HepG2 (cell line): Measurements from ENCODE around the gene RRAS. TPM values are rescaled to one million over a fixed set of nuclear protein-coding genes. Genes with fewer than 3 reads are reported as not detected.

Experiments used
- ATAC-seq: fragments of 200-7000 bp; cut with Tn5 transposase; 3 replicates; pipeline ENCODE4 v1.9.1; 2020; ENCODE audit warnings: mild to moderate bottlenecking, moderate library complexity
- BruUV-seq: library from RNA; stranded (reverse); fragments of 400-500 nt; replicated peaks from 2 replicates; lab custom pipeline; 2021; lab: Mats Ljungman, UMichigan
- CTCF ChIA-PET: fragments of 300-600 bp; formaldehyde crosslinking; extraction: SDS; loops from one replicate; lab custom pipeline; 2021; ENCODE audit warnings: low total read pairs, inconsistent platforms, low intra/inter-chr PET ratio; lab: Yijun Ruan, JAX
- POLR2A ChIA-PET: fragments of 350-600 bp; sonication (Branson Sonifier 250); formaldehyde crosslinking; loops from one replicate; lab custom pipeline; 2020; ENCODE audit warnings: antibody characterized with exemption, inconsistent platforms; lab: Yijun Ruan, JAX
- DNase-seq: peaks from one replicate; pipeline ENCODE4 v3.0.0-alpha.2; 2015; ENCODE audit warnings: low spot score
- FAIRE-seq: peaks from 3 replicates; lab custom pipeline; 2011; peaks lifted over from hg19 to GRCh38; lab: Jason Lieb, UNC
- H2AFZ ChIP-seq: one replicate; pipeline ENCODE4 v1.6.1; 2011; ENCODE audit warnings: low read length, inconsistent platforms
- H3K27ac ChIP-seq: fragments of 300-600 bp; 3 replicates; pipeline ENCODE4 v1.8.0; 2011; ENCODE audit warnings: mixed run types, mild to moderate bottlenecking, mixed read lengths, low read length, inconsistent platforms; ENCODE audit not compliant: insufficient read depth; ENCODE audit errors: extremely low read length
- H3K27me3 ChIP-seq, 2 experiments: fragments of 200-600 bp in 1 of 2; 2 replicates in 1 of 2; 3 replicates in 1 of 2; pipeline versions ENCODE4 v1.6.0 to v1.8.0; 2011; ENCODE audit warnings: low read length in 2 of 2, mild to moderate bottlenecking in 2 of 2, moderate library complexity in 2 of 2, inconsistent platforms in 1 of 2; ENCODE audit not compliant: insufficient read depth in 2 of 2, control insufficient read depth in 1 of 2
- H3K36me3 ChIP-seq, 2 experiments: fragments of 200-600 bp in 1 of 2; replicated peaks in 1 of 2; 2 replicates in 1 of 2; 3 replicates in 1 of 2; pipeline versions ENCODE4 v1.5.1 to v1.8.0; 2011; ENCODE audit warnings: low read length in 2 of 2, inconsistent platforms in 1 of 2; ENCODE audit not compliant: insufficient read depth in 2 of 2, control insufficient read depth in 1 of 2
- H3K4me1 ChIP-seq: 2 replicates; pipeline ENCODE4 v1.5.1; 2012; ENCODE audit warnings: low read length, inconsistent platforms; ENCODE audit not compliant: insufficient read depth
- H3K4me2 ChIP-seq: 2 replicates; pipeline ENCODE4 v1.6.0; 2011; ENCODE audit warnings: low read depth, low read length, inconsistent platforms
- H3K4me3 ChIP-seq, 3 experiments: fragments of 200-600 bp in 1 of 3; sonication (generic), shearing (Covaris generic) in 1 of 3; replicated peaks in 1 of 3; 2 replicates each; pipeline ENCODE4 v1.5.1; 2011 to 2016; ENCODE audit warnings: low read length in 3 of 3, inconsistent platforms in 2 of 3, low read depth in 2 of 3, mild to moderate bottlenecking in 2 of 3, control low read depth in 1 of 3, mixed read lengths in 1 of 3; ENCODE audit not compliant: insufficient read depth in 1 of 3
- H3K79me2 ChIP-seq: one replicate; pipeline ENCODE4 v1.6.1; 2011; ENCODE audit warnings: low read length, inconsistent platforms; ENCODE audit not compliant: insufficient read depth
- H3K9ac ChIP-seq: 2 replicates; pipeline ENCODE4 v1.6.0; 2011; ENCODE audit warnings: mild to moderate bottlenecking, low read depth, low read length, inconsistent platforms; ENCODE audit not compliant: insufficient read depth
- H3K9me3 ChIP-seq: 2 replicates; pipeline ENCODE4 v1.5.1; 2012; ENCODE audit warnings: mild to moderate bottlenecking, low read length
- H4K20me1 ChIP-seq: 2 replicates; pipeline ENCODE4 v1.6.0; 2011; ENCODE audit warnings: inconsistent platforms, mild to moderate bottlenecking, low read length, moderate library complexity; ENCODE audit not compliant: insufficient read depth
- BHLHE40 ChIP-seq: IDR thresholded peaks from 2 replicates; pipeline ENCODE4 v1.6.1; 2011; ENCODE audit warnings: low read length, improper control_type of control experiment
- KDM2A ChIP-seq: sonication (generic); formaldehyde crosslinking; IDR thresholded peaks from 2 replicates; pipeline ENCODE4 v1.4.0; 2020; ENCODE audit warnings: low read depth, missing genetic modification reagents, borderline replicate concordance
- PHF5A ChIP-seq: IDR thresholded peaks from one replicate; pipeline ENCODE4 v1.6.1; 2018; ENCODE audit warnings: low read depth, missing genetic modification reagents; ENCODE audit not compliant: unreplicated experiment
- SAP130 ChIP-seq: IDR thresholded peaks from 2 replicates; pipeline ENCODE4 v1.6.1; 2016; ENCODE audit warnings: low read depth
- SOX13 ChIP-seq, 3 experiments: fragments of 450-650 bp in 1 of 3; sonication (generic) in 1 of 3; formaldehyde crosslinking in 1 of 3; IDR thresholded peaks in 2 of 3; conservative IDR thresholded peaks in 1 of 3; 2 replicates each; pipeline versions ENCODE4 v1.5.0 to v1.6.1; 2016 to 2020; ENCODE audit warnings: antibody characterized with exemption in 1 of 3, mild to moderate bottlenecking in 1 of 3, missing compliant biosample characterization in 1 of 3, missing genetic modification reagents in 1 of 3, moderate library complexity in 1 of 3
- ZBED4 ChIP-seq: sonication (generic); formaldehyde crosslinking; IDR thresholded peaks from 2 replicates; pipeline ENCODE4 v1.4.0; 2020; ENCODE audit warnings: missing genetic modification reagents, borderline replicate concordance
- ZFY ChIP-seq: sonication (generic); formaldehyde crosslinking; IDR thresholded peaks from 2 replicates; pipeline ENCODE4 v1.4.0; 2020; ENCODE audit warnings: missing genetic modification reagents
- ZNF883 ChIP-seq: sonication (generic); formaldehyde crosslinking; IDR thresholded peaks from 2 replicates; pipeline ENCODE4 v1.5.1; 2020; ENCODE audit warnings: mild to moderate bottlenecking, missing genetic modification reagents; ENCODE audit errors: not compliant biosample characterization
- WGBS: methylation state at CpG from one replicate; pipeline ENCODE4 v1.1.6; 2017; ENCODE audit warnings: low lambda C conversion rate; 5-methylcytosine and 5-hydroxymethylcytosine counted together
- in situ Hi-C: cut with HindIII; loops from 2 replicates; pipeline ENCODE4 v1.10.0; 2017; ENCODE audit warnings: low pct_unique_long_range_greater_than_20kb; ENCODE audit not compliant: extremely low pct_ligation_motif_present
- intact Hi-C: fragments of 100-400 bp; cut with micrococcal nuclease; formaldehyde crosslinking; loops from one replicate; pipeline ENCODE4 v1.10.0; 2022; ENCODE audit not compliant: unreplicated experiment
- polyA plus RNA-seq, 8 experiments: library from polyadenylated mRNA; depleted of rRNA in 3 of 8; stranded (reverse) in 7 of 8; unstranded in 1 of 8; fragments of >200 nt; fragmentation: Illumina TruSeq in 4 of 8; extraction: Trizol in 4 of 8; gene quantifications; 2 replicates each; pipeline versions ENCODE4 v1.2.1 to v1.2.3, GENCODE V29; 2011 to 2016; ENCODE audit warnings: low read depth in 4 of 8, missing spikeins in 1 of 8, mixed read lengths in 1 of 8; ENCODE audit not compliant: insufficient read depth in 1 of 8
- total RNA-seq, 5 experiments: library from RNA; depleted of rRNA; stranded (reverse); fragments of >200 nt; fragmentation: Illumina TruSeq; extraction: Trizol; gene quantifications; 2 replicates each; pipeline ENCODE4 v1.2.3, GENCODE V29; 2016; ENCODE audit warnings: low read depth in 1 of 5
- TF ChIP-seq, protein P1 (sequence below): sonication (generic); formaldehyde crosslinking; IDR thresholded peaks from 2 replicates; pipeline ENCODE4 v1.5.0; 2020; ENCODE audit warnings: mild to moderate bottlenecking, missing genetic modification reagents, borderline replicate concordance
- TF ChIP-seq, protein P2 (sequence below): sonication (generic); formaldehyde crosslinking; conservative IDR thresholded peaks from 2 replicates; pipeline ENCODE4 v1.8.0; 2022; ENCODE audit warnings: mild to moderate bottlenecking, moderate library complexity, missing genetic modification reagents

The RRAS gene
- total and polyA plus RNA-seq, 2 of the 13 experiments (the other 11 are each of a cell fraction or from before 2014, with no cell fraction given), result 1.5 to 12.0 TPM

DNA sequence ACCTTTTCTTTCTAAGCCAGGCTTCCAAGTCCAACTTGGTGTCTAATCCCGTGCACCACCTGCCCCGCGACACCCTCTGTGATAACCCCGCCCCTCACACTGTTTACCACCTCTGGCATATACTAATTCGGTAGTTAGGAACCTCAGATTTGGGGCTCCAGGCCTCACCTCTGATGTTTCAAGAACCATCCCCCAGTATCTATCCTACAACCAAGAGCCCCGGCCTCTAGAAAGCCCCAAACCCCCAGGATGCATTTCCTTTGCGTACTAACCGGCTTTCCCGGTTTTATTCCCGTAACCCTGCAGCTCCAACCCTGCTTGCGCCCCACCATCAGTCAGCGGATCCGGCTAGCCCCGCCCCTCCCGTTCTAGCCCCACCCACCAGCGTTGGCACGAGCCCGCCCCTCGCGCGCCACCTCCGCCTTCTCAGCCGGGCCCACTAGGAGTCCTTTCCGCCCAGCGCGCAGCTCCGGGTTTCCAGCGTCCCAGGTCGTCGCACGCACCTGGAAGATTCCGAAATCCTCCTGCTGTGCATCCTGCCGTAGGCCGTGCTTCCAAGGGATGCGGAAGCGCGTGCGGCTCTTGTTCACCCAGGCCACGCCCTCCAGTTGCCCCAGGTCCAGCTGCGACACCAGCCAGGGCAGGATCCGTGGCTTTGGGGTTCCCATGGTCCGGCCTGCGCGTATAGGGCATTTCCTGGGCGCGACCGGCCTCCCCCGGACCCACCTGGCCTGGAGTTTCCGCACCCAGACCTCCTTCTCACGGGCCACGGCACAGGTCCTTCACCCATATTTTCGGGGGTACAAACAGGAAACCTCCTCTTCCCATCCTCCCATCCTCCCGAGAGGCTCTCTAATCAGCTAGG, 24.5 kb upstream of the RRAS start:
- WGBS, result under 1% methylated on average over 26 of the region's 53 CpGs
- peak; percentile 56 for FAIRE-seq
- H4K20me1 ChIP-seq, result peaks cover 5% of the 10 kb centered on the region; the same call in 1 of the 2 replicates
- H3K4me1 ChIP-seq, result peaks cover 27% of the 10 kb centered on the region
- H3K27ac ChIP-seq, result peak overlapping the region; percentile 74
- H2AFZ ChIP-seq, result no peak overlapping the region
- DNase-seq, result peak; percentile 80
- H3K36me3 ChIP-seq, result peaks cover 7 to 36% of the 10 kb centered on the region in 2 experiments
- H3K4me2 ChIP-seq, result peak overlapping the region; percentile 98
- intact Hi-C loops (loop anchor here (2.0 kb wide), 1 partner anchor 24 kb away; the partner anchor contains the start of gene RRAS), in situ Hi-C loops (no loop called here)
- CTCF ChIA-PET, result no interaction called here
- ATAC-seq, result peak; percentile 76
- H3K9ac ChIP-seq, result peak overlapping the region; percentile 90
- no peaks in the 10 kb centered on the region for H3K9me3 ChIP-seq
- BruUV-seq, result no TSS peak
- H3K79me2 ChIP-seq, result peaks cover 30% of the 10 kb centered on the region
- POLR2A ChIA-PET, result interaction anchor here (0.8 to 5.7 kb wide), 9 partner anchors 8 to 152 kb away, joined by 3 to 92 read pairs (median 4); partner anchors contain the start of genes FCGRT, PRMT1, RRAS and SCAF1
- H3K4me3 ChIP-seq, result peak overlapping the region; percentile 63 to 96 (median 93)
- no peaks in the 10 kb centered on the region; a peak in 1 of 5 replicates for H3K27me3 ChIP-seq
- TF ChIP-seq SAP130 (CRISPR knock-in tag), result peak; percentile 85
- TF ChIP-seq BHLHE40, result peak; percentile 33; the same call in 1 of the 2 replicates
- TF ChIP-seq ZBED4 (CRISPR knock-in tag), result peak; percentile 55; the same call in 1 of the 2 replicates
- no peak for TF ChIP-seq PHF5A
- TF ChIP-seq ZFY, result peak; percentile 76
- no peak for TF ChIP-seq SOX13 (IDR thresholded peaks at IDR 0.05)
- TF ChIP-seq SOX13 (CRISPR knock-in tag; conservative IDR thresholded peaks at IDR 0.05 in 1 of 2, IDR thresholded peaks at IDR 0.05 in 1 of 2), result 0 out of 4 replicates have a peak, but pooled peaks of 1 of the 2 experiments have one; percentile 13
- TF ChIP-seq ZNF883, result peak; percentile 34
- TF ChIP-seq, protein P1, sequence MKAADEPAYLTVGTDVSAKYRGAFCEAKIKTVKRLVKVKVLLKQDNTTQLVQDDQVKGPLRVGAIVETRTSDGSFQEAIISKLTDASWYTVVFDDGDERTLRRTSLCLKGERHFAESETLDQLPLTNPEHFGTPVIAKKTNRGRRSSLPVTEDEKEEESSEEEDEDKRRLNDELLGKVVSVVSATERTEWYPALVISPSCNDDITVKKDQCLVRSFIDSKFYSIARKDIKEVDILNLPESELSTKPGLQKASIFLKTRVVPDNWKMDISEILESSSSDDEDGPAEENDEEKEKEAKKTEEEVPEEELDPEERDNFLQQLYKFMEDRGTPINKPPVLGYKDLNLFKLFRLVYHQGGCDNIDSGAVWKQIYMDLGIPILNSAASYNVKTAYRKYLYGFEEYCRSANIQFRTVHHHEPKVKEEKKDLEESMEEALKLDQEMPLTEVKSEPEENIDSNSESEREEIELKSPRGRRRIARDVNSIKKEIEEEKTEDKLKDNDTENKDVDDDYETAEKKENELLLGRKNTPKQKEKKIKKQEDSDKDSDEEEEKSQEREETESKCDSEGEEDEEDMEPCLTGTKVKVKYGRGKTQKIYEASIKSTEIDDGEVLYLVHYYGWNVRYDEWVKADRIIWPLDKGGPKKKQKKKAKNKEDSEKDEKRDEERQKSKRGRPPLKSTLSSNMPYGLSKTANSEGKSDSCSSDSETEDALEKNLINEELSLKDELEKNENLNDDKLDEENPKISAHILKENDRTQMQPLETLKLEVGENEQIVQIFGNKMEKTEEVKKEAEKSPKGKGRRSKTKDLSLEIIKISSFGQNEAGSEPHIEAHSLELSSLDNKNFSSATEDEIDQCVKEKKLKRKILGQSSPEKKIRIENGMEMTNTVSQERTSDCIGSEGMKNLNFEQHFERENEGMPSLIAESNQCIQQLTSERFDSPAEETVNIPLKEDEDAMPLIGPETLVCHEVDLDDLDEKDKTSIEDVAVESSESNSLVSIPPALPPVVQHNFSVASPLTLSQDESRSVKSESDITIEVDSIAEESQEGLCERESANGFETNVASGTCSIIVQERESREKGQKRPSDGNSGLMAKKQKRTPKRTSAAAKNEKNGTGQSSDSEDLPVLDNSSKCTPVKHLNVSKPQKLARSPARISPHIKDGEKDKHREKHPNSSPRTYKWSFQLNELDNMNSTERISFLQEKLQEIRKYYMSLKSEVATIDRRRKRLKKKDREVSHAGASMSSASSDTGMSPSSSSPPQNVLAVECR (CRISPR knock-in tag), result peak; percentile 76
- peak; percentile 92 for TF ChIP-seq KDM2A (CRISPR knock-in tag)
- TF ChIP-seq, protein P2, sequence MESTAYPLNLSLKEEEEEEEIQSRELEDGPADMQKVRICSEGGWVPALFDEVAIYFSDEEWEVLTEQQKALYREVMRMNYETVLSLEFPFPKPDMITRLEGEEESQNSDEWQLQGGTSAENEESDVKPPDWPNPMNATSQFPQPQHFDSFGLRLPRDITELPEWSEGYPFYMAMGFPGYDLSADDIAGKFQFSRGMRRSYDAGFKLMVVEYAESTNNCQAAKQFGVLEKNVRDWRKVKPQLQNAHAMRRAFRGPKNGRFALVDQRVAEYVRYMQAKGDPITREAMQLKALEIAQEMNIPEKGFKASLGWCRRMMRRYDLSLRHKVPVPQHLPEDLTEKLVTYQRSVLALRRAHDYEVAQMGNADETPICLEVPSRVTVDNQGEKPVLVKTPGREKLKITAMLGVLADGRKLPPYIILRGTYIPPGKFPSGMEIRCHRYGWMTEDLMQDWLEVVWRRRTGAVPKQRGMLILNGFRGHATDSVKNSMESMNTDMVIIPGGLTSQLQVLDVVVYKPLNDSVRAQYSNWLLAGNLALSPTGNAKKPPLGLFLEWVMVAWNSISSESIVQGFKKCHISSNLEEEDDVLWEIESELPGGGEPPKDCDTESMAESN (CRISPR knock-in tag), result peak; percentile 76; the same call in 1 of the 2 replicates
